ENCODE data around the gene IKZF3. TPM values are rescaled to one million over a fixed set of nuclear protein-coding genes. Genes with fewer than 3 reads are reported as not detected.

The IKZF3 gene
- total and polyA plus RNA-seq, 10 of the 15 experiments (the other 5 are each of a cell fraction or from before 2014, with no cell fraction given) = 5.5 to 98.2 (median 47.6) TPM

GRCh38 chr17:39867880-39868553 lies 3.9 kb upstream of the IKZF3 start, which contains the start of gene ZPBP2:
Gene ZPBP2, plus strand, starts transcription at chr17:39868202. Its CDS starts 153 bp downstream, at chr17:39868355.
- FAIRE-seq = peak; percentile 49
- H3K79me2 ChIP-seq (ENCODE audit: control insufficient read depth, insufficient read depth, low read length) = peaks cover 28% of the 10 kb centered on the region
- peaks cover 54% of the 10 kb centered on the region for H3K4me1 ChIP-seq (ENCODE audit: control insufficient read depth, insufficient read depth, low read length)
- H3K9ac ChIP-seq (ENCODE audit: control insufficient read depth, insufficient read depth, low read length) = peak within 1 kb of the TSS; percentile 85
- ChIA-PET CTCF (interaction anchor here (1.3 to 1.8 kb wide), 2 partner anchors 71 to 113 kb away, joined by 4 to 9 read pairs; no protein-coding TSS in a partner anchor), RAD21 (ENCODE audit: unreplicated experiment) (interaction anchor here (1.0 kb wide), 1 partner anchor 138 kb away, joined by 3 read pairs; the partner anchor contains the start of gene MIEN1), SMC1A (ENCODE audit: uncharacterized antibody, unreplicated experiment) (interaction anchor here (0.6 to 1.0 kb wide), 3 partner anchors 16 to 174 kb away, joined by 3 to 8 read pairs (median 4); partner anchors contain the start of gene PSMD3), POLR2A (interaction anchor here (1.2 kb wide), 1 partner anchor 71 kb away, joined by 3 read pairs; no protein-coding TSS in a partner anchor)
- H3K27me3 ChIP-seq (replicated peaks in 1 of 2; ENCODE audit: control insufficient read depth in 2 of 2, insufficient read depth in 2 of 2, low read length in 1 of 2) = no peaks in the 10 kb centered on the region
- BruUV-seq (replicated peaks) = TSS peak; percentile 44
- peak within 1 kb of the TSS; percentile 98 for H3K4me2 ChIP-seq (ENCODE audit: control insufficient read depth, insufficient read depth)
- peak within 1 kb of the TSS; percentile 100 for H3K27ac ChIP-seq (ENCODE audit: control insufficient read depth, insufficient read depth)
- DNase-seq (ENCODE audit: low read depth, low spot score) = no peak
- in situ Hi-C loops (cut with MboI) (no loop called here), intact Hi-C loops (cut with micrococcal nuclease; ENCODE audit: unreplicated experiment) (loop anchor here (1.0 to 2.0 kb wide), 2 partner anchors 52 to 113 kb away; partner anchors contain the start of gene PSMD3)
- WGBS (ENCODE audit: insufficient coverage, insufficient replicate concordance, low lambda C conversion rate, missing lambda C conversion rate) = 49% methylated on average over 41 of the region's 67 CpGs
- no peaks in the 10 kb centered on the region for H3K36me3 ChIP-seq (ENCODE audit: control insufficient read depth in 2 of 2, insufficient read depth in 2 of 2, low read length in 1 of 2)
- H3K9me3 ChIP-seq (replicated peaks; ENCODE audit: control insufficient read depth, insufficient read depth, low read length) = no peaks in the 10 kb centered on the region; the same call in 2 of the 3 replicates
- H2AFZ ChIP-seq (ENCODE audit: control insufficient read depth, low read depth, low read length) = peak within 1 kb of the TSS; percentile 75
- peak within 1 kb of the TSS; percentile 61; the same call in 1 of the 2 replicates for H3K4me3 ChIP-seq
- H4K20me1 ChIP-seq (ENCODE audit: control insufficient read depth, insufficient read depth) = no peaks in the 10 kb centered on the region
- no peak for ATAC-seq
- TF ChIP-seq RELB (IDR thresholded peaks at IDR 0.05; ENCODE audit: low read depth) = 0 out of 2 replicates have a peak, but pooled peaks have one; percentile 6
- no peak for TF ChIP-seq CREB1 (IDR thresholded peaks at IDR 0.05; ENCODE audit: low read depth)
- no peak for TF ChIP-seq SP1 (IDR thresholded peaks at IDR 0.05; ENCODE audit: low read depth, low read length)
- no peak for TF ChIP-seq NBN (IDR thresholded peaks at IDR 0.05)
- peak; percentile 94 for TF ChIP-seq YY1 (IDR thresholded peaks at IDR 0.05; ENCODE audit: low read depth, low read length)
- no peak for TF ChIP-seq ZNF274 (IDR thresholded peaks at IDR 0.05; ENCODE audit: insufficient read depth, insufficient read length)
- peak; percentile 96 for TF ChIP-seq GATAD2B (conservative IDR thresholded peaks at IDR 0.05; ENCODE audit: low read depth)
- peak; percentile 44 for TF ChIP-seq POLR2A (IDR thresholded peaks at IDR 0.05; ENCODE audit: low read depth, low read length)
- TF ChIP-seq, protein P1, sequence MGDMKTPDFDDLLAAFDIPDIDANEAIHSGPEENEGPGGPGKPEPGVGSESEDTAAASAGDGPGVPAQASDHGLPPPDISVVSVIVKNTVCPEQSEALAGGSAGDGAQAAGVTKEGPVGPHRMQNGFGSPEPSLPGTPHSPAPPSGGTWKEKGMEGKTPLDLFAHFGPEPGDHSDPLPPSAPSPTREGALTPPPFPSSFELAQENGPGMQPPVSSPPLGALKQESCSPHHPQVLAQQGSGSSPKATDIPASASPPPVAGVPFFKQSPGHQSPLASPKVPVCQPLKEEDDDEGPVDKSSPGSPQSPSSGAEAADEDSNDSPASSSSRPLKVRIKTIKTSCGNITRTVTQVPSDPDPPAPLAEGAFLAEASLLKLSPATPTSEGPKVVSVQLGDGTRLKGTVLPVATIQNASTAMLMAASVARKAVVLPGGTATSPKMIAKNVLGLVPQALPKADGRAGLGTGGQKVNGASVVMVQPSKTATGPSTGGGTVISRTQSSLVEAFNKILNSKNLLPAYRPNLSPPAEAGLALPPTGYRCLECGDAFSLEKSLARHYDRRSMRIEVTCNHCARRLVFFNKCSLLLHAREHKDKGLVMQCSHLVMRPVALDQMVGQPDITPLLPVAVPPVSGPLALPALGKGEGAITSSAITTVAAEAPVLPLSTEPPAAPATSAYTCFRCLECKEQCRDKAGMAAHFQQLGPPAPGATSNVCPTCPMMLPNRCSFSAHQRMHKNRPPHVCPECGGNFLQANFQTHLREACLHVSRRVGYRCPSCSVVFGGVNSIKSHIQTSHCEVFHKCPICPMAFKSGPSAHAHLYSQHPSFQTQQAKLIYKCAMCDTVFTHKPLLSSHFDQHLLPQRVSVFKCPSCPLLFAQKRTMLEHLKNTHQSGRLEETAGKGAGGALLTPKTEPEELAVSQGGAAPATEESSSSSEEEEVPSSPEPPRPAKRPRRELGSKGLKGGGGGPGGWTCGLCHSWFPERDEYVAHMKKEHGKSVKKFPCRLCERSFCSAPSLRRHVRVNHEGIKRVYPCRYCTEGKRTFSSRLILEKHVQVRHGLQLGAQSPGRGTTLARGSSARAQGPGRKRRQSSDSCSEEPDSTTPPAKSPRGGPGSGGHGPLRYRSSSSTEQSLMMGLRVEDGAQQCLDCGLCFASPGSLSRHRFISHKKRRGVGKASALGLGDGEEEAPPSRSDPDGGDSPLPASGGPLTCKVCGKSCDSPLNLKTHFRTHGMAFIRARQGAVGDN (IDR thresholded peaks at IDR 0.05) = peak; percentile 97
- peak; percentile 87 for TF ChIP-seq DPF2 (IDR thresholded peaks at IDR 0.05)
- no peak for TF ChIP-seq TBL1XR1 (IDR thresholded peaks at IDR 0.05; ENCODE audit: low read depth, low read length)
- no peak for TF ChIP-seq SMAD1 (IDR thresholded peaks at IDR 0.05; ENCODE audit: low read depth, partially characterized antibody)
- TF ChIP-seq RAD21 (IDR thresholded peaks at IDR 0.05; ENCODE audit: insufficient read depth, low read depth, low read length) = no peak
- no peak for TF ChIP-seq IRF5 (IDR thresholded peaks at IDR 0.05; ENCODE audit: borderline replicate concordance)
- no peak for TF ChIP-seq TCF3 (IDR thresholded peaks at IDR 0.05; ENCODE audit: borderline replicate concordance, insufficient read depth, low read depth, low read length)
- TF ChIP-seq, protein P2, sequence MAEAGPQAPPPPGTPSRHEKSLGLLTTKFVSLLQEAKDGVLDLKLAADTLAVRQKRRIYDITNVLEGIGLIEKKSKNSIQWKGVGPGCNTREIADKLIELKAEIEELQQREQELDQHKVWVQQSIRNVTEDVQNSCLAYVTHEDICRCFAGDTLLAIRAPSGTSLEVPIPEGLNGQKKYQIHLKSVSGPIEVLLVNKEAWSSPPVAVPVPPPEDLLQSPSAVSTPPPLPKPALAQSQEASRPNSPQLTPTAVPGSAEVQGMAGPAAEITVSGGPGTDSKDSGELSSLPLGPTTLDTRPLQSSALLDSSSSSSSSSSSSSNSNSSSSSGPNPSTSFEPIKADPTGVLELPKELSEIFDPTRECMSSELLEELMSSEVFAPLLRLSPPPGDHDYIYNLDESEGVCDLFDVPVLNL (IDR thresholded peaks at IDR 0.05; ENCODE audit: low read depth, low read length) = peak; percentile 64; the same call in 1 of the 2 replicates
